Ectodermal cell (in vitro differentiated cells): ENCODE data around the gene PABPN1L.

Experiments used
- H3K27ac ChIP-seq: 2 replicates; pipeline ENCODE4 v1.7.0; 2013; ENCODE audit warnings: mild to moderate bottlenecking, low read depth, low read length; ENCODE audit not compliant: insufficient read depth, poor library complexity, severe bottlenecking
- H3K27me3 ChIP-seq: 2 replicates; pipeline ENCODE4 v1.7.0; 2013; ENCODE audit warnings: mild to moderate bottlenecking, low read length; ENCODE audit not compliant: insufficient read depth, control insufficient read depth, poor library complexity, severe bottlenecking
- H3K36me3 ChIP-seq: one replicate; pipeline ENCODE4 v1.7.0; 2013; ENCODE audit warnings: low read length; ENCODE audit not compliant: control insufficient read depth, insufficient read depth
- H3K4me1 ChIP-seq: one replicate; pipeline ENCODE4 v1.7.0; 2013; ENCODE audit warnings: low read length; ENCODE audit not compliant: control insufficient read depth, insufficient read depth
- H3K4me3 ChIP-seq: 2 replicates; pipeline ENCODE4 v1.7.0; 2013; ENCODE audit warnings: low read depth, low read length, control low read depth; ENCODE audit not compliant: insufficient read depth
- H3K9me3 ChIP-seq: 2 replicates; pipeline ENCODE4 v1.7.0; 2013; ENCODE audit warnings: mild to moderate bottlenecking, low read length, moderate library complexity; ENCODE audit not compliant: control insufficient read depth
- WGBS, 2 experiments: methylation state at CpG; one replicate each; pipeline ENCODE4 v1.1.7; 2013; ENCODE audit warnings: missing lambda C conversion rate in 2 of 2; 5-methylcytosine and 5-hydroxymethylcytosine counted together

Gene PABPN1L

DNA sequence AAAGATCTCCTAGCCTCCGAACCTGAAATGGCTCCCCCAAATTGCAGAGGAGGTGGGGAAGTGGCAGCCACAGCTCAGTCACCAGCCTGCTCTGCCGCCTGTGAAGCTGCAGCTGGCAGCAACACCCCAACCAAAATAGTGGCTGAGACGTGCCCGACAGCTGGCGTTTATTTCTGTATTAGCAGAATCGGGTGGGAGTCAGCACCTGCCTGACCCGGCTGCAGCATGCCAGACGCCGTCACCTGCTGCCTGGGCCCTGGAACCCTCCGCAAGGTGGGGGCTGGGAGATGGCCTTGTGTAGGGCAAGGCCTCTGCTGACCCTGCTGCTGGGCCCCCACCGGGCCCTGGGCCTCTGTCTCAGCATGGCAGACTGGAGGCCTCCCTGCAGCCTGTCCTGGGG, 17.5 kb upstream of the PABPN1L start:
- Histone ChIP-seq H3K4me1 (peaks cover 10% of the 10 kb centered on the region), H3K36me3 (no peaks in the 10 kb centered on the region), H3K9me3 (no peaks in the 10 kb centered on the region), H3K4me3 (no peak overlapping the region), H3K27me3 (no peaks in the 10 kb centered on the region), H3K27ac (no peak overlapping the region)
- WGBS, 2 experiments = 92 to 94% methylated on average over 11 of the region's 11 CpGs

DNA sequence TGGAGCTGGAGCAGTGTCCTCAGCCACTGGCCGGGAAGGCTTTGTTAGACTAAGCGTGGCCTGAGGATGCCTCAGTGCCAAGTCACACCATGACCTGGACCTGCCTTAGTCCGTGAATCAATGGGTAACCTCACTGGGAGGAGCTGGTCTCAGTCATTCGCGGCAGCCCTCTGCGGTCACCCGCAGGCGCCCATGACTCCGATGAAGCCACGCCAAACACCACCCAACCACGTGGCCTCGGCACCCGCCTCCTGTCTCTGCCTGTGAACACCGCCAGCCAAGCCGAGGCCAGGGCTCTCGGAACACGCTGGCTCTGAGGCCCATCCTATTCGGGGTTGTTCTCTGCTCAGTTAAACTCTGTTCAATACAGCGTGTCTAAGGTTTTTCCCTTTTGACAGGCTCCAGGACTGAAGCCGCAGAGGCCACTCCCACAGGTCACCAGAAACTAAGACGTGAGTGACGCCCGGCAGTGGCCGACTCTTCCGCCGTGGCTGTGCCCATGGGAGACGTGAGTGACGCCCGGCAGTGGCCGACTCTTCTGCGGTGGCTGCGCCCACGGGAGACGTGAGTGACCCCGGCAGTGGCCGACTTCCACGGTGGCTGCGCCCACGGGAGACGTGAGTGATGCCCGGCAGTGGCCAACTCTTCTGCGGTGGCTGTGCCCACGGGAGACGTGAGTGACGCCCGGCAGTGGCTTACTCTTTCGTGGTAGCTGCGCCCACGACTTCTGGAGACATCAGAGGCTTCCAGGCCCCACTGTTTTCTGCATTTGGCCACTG, 16.8 kb upstream of the PABPN1L start:
- 95 to 96% methylated on average over 49 of the region's 49 CpGs for WGBS, 2 experiments
- Histone ChIP-seq H3K4me1 (peaks cover 10% of the 10 kb centered on the region), H3K36me3 (no peaks in the 10 kb centered on the region), H3K4me3 (no peak overlapping the region), H3K27me3 (no peaks in the 10 kb centered on the region), H3K27ac (no peak overlapping the region), H3K9me3 (no peaks in the 10 kb centered on the region)

DNA sequence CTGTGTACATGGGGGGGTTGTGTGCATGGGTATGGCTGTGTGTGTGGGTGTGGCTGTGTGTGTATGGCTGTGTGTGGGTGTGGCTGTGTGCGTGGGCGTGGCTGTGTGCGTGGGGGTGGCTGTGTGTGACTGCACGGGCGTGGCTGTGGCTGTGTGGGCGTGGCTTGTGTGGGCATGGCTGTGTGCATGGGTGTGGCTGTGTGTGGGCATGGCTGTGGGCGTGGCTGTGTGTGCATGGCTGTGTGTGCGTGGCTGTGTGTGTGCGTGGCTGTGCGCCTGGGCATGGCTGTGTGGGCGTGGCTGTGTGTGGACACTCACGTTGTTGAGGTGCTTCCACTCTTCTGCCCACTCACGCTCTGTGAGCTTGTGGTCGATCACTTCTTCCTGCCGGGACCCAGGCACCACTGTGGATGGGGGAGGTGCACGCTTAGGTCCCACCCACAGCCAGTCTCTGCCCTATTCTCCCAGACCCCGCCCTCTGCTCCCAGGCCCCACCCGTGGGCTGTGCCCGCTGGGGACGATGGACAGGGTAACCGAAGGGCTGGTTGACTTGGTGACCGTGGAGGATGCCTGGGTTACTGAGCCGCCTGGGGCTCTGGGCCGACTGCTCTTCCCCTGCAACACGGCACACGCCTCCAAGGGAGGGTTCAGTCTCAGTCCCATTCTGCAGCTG, 16.0 kb upstream of the PABPN1L start:
- Histone ChIP-seq H3K27me3 (no peaks in the 10 kb centered on the region), H3K4me1 (peaks cover 10% of the 10 kb centered on the region), H3K27ac (no peak overlapping the region), H3K36me3 (no peaks in the 10 kb centered on the region), H3K9me3 (no peaks in the 10 kb centered on the region), H3K4me3 (no peak overlapping the region)
- WGBS, 2 experiments = 93 to 95% methylated on average over 26 of the region's 26 CpGs

DNA sequence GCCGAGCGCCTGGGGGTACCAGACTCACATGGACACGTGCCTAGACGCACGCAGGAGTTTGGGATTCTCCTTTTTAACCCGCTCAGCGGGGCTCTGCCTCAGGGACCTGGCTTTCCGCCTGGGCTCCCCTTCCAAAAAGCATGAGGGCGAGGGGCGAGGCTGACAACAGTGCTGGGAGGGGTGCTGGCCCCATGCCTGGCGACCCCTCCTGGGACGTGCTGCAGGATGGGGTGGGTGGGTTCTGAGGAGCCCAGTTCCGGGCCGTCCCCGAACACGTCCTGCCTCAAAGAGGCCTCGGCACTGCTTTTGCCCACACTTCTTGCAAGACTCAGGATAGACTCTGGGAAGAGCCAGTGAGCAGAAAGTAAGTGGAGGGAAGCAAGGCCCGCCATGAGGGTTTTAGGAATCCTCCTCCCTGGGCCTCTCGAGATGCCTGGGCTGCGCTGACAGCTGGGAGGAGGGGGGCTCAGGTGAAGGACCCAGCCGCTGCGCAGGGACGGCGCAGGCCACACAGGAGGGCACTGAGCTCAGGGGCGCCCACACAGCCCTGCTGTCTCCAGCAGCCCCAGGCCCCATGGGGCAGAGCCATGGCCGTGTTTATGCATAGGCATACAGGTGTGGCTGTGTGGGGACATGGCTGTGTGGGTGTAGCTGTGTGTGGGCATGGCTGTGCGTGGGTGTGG, 15.4 kb upstream of the PABPN1L start:
- Histone ChIP-seq H3K9me3 (no peaks in the 10 kb centered on the region), H3K27ac (no peak overlapping the region), H3K27me3 (no peaks in the 10 kb centered on the region), H3K4me1 (peaks cover 10% of the 10 kb centered on the region), H3K36me3 (no peaks in the 10 kb centered on the region), H3K4me3 (no peak overlapping the region)
- 92 to 94% methylated on average over 27 of the region's 27 CpGs for WGBS, 2 experiments

DNA sequence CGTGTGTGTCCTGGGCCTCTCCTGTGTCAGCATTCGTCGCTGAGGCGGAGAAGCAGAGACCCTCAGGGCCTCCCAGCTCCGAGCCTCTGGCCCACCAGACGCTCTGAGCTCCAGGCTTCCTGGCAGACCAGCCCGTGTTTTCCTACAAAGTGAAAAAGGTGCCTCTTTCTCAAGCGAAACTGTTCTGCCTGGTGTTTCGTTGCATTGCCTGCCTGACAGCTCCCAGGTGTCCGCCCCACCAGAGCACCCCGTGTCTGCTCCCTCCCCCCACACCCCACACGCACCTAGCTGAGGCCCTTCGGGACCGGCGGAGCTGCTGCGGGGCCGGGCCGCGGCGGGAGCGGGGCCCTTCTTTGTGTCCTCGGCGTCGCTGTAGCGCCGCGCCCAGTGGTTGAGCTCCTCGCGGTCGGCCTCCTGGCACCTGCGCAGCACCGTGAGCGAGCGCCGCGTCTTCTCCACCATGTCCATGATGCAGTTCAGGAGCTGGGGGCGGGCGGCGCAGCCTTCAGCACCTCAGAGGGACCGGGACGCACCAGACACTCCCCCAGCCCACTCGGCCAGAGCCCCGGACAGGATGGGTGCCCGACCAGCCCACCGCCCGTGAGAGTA, 14.7 kb upstream of the PABPN1L start:
- no peaks in the 10 kb centered on the region for H3K9me3 ChIP-seq
- H3K36me3 ChIP-seq = no peaks in the 10 kb centered on the region
- no peak overlapping the region for H3K4me3 ChIP-seq
- peaks cover 10% of the 10 kb centered on the region for H3K4me1 ChIP-seq
- 88 to 89% methylated on average over 46 of the region's 46 CpGs for WGBS, 2 experiments
- no peaks in the 10 kb centered on the region for H3K27me3 ChIP-seq
- H3K27ac ChIP-seq = no peak overlapping the region

DNA sequence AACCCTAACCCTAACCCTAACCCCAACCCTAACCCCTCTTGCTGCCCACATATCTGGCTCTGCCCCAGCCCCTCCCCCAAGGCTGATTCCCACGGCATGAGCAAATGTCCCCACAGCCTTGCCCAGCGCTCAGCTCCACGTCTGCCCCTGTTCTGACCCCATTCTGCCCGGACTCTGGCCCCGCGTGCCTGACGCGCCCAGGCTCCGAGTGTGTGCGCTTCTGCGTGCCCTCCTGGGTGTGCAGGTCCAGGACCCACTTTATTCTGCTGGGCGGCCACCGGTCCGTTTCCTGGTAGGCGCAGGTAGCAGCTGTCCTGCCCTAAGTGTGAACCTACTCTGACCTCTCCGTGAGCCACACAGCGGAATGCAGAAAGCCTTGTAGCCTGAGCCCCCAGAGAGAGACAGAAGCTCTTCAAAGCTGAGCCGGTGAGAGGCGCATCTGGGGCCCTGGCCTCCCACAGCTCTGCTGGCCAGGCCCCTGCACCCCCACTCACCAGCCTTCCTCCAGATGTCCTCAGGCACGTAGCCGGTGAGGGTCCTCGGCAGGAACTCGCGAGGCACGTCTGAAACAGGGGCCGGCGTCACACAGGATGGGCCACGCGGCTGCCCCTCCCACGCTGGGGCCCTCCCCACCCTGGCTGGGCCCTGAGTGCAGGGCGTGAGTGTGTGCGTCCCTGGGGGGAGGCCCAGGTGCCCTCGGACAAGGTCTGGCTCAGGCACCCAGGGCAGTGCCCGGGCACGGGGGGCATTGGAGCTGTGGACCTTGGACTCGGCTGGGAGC, 14.0 kb upstream of the PABPN1L start:
- 82 to 88% methylated on average over 36 of the region's 36 CpGs for WGBS, 2 experiments
- no peaks in the 10 kb centered on the region for H3K36me3 ChIP-seq
- H3K9me3 ChIP-seq = no peaks in the 10 kb centered on the region
- H3K27me3 ChIP-seq = no peaks in the 10 kb centered on the region
- no peak overlapping the region for H3K4me3 ChIP-seq
- H3K27ac ChIP-seq = no peak overlapping the region
- H3K4me1 ChIP-seq = peaks cover 10% of the 10 kb centered on the region

DNA sequence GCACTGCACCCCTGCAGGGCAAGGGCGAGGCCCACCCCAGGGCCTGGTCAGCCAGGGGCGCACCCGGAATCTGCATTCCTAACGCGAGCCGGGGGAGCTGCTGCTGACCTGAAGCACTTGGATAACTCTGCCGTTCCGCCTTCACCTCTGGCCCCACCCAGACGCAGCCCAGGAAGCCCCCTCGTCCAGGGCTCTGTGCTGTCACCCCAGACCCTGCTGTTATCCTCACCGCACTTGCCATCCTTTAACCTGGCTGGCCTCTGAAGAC, 13.3 kb upstream of the PABPN1L start:
- H3K27me3 ChIP-seq = no peaks in the 10 kb centered on the region
- no peaks in the 10 kb centered on the region for H3K36me3 ChIP-seq
- no peaks in the 10 kb centered on the region for H3K9me3 ChIP-seq
- peaks cover 10% of the 10 kb centered on the region for H3K4me1 ChIP-seq
- WGBS, 2 experiments = 88 to 90% methylated on average over 11 of the region's 11 CpGs
- H3K27ac ChIP-seq = no peak overlapping the region
- H3K4me3 ChIP-seq = no peak overlapping the region

DNA sequence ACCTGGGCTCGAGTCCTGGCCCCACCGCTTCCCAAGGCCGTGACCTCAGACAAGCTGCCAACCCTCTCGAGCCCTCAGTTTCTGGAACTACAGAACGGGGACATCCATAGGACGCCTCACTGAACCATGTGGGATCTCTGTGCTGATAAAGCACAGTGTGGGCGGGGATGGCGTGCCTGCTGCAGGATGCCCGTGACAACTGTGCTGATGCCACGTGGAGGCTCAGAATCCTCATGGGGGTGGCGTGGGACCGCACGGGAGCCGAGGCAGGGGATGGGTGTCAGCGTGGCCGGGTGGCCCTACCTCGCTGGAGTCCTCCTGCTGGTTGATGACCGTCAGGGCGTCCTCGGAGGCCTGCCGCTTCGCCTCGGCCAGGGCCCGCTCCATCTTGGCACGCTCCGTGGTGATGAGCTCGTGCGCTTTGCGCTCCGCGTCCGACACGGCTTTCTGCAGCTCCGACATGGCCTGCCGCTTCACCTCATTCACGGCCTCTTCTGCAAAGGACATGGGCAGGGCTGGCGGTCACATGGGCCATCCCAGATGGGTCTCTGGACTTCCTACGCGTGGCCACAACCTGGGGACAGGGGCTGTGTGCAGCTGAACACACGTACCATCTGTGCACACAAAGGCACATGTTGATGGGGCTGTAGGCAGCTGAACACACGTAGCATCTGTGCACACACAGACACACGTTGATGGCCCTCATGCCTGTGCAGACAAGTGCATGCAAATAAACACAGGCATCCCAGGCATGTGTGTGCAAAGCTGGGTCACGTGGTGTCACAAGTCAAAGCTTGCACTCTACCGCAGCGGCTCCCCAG, 12.7 kb upstream of the PABPN1L start:
- 93% methylated on average over 45 of the region's 45 CpGs for WGBS, 2 experiments
- Histone ChIP-seq H3K4me1 (peaks cover 10% of the 10 kb centered on the region), H3K36me3 (no peaks in the 10 kb centered on the region), H3K9me3 (no peaks in the 10 kb centered on the region), H3K4me3 (no peak overlapping the region), H3K27me3 (no peaks in the 10 kb centered on the region), H3K27ac (no peak overlapping the region)

DNA sequence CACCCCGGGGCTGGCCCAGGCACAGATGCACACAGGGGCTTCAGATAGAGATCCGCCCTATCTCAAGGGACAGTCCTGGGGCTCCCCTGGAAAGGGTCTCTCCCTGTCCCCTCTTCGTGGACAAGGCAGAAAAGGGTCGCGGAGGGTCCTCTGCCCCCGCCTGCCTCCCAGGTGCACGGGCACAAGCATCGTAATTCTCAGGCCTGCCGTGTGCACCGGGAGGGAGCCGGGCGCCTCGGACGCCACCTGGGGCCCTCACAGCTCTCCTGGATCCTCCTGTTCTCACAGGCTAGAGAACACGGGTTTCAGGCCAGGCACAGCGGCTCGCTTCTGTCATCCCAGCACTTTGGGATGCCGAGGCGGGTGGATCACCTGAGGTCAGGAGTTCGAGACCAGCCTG, 11.9 kb upstream of the PABPN1L start:
- H3K4me3 ChIP-seq = no peak overlapping the region
- H3K27me3 ChIP-seq = no peaks in the 10 kb centered on the region
- H3K4me1 ChIP-seq = peaks cover 10% of the 10 kb centered on the region
- no peaks in the 10 kb centered on the region for H3K9me3 ChIP-seq
- 93 to 94% methylated on average over 20 of the region's 20 CpGs for WGBS, 2 experiments
- no peaks in the 10 kb centered on the region for H3K36me3 ChIP-seq
- no peak overlapping the region for H3K27ac ChIP-seq
